Omental fat pad (tissue), 4 donors: ENCODE measurements around the gene PPP1R12A. TPM values are rescaled to one million over a fixed set of nuclear protein-coding genes. Genes with fewer than 3 reads are reported as not detected.

ENCODE experiments used
- ATAC-seq: fragments of 150-250 bp; one replicate; pipeline ENCODE4 v1.9.1; 2016; ENCODE audit warnings: mild to moderate bottlenecking, moderate library complexity; ENCODE audit not compliant: low FRiP score
- DNase-seq: peaks from one replicate; pipeline ENCODE4 v3.0.0-alpha.2; 2019; ENCODE audit warnings: low spot score
- CTCF ChIP-seq, 3 donors: fragments of 450-650 bp; IDR thresholded peaks; one replicate each; pipeline ENCODE4 v1.5.1; 2016 to 2017; ENCODE audit warnings: antibody characterized with exemption in 3 of 3, mild to moderate bottlenecking in 3 of 3, moderate library complexity in 2 of 3
- total RNA-seq, 4 donors: library from RNA; depleted of rRNA; stranded (reverse); fragments of >200 nt; gene quantifications; one replicate each; pipeline ENCODE4 v1.1.0, GENCODE V29; 2016

The PPP1R12A gene
- total RNA-seq, 4 donors from 2014 or later = 49.3 to 153 (median 78.0) TPM

- no peak for TF ChIP-seq CTCF (IDR thresholded peaks at IDR 0.05)
- ATAC-seq = no peak
- no peak for DNase-seq
Measured at GRCh38 chr12:79916826-79917225, 18.1 kb downstream of the PPP1R12A start.

GRCh38 chr12:79911889-79912656, 22.8 kb downstream of the PPP1R12A start:
- DNase-seq (no peak), ATAC-seq (no peak)
- no peak for TF ChIP-seq CTCF (IDR thresholded peaks at IDR 0.05)

GRCh38 chr12:79908366-79908765, 26.5 kb downstream of the PPP1R12A start:
- DNase-seq = no peak
- ATAC-seq = no peak
- no peak for TF ChIP-seq CTCF (IDR thresholded peaks at IDR 0.05)

GRCh38 chr12:79901506-79901905, 33.4 kb downstream of the PPP1R12A start:
- no peak for DNase-seq
- ATAC-seq = no peak
- no peak for TF ChIP-seq CTCF (IDR thresholded peaks at IDR 0.05)

- ATAC-seq = no peak
- no peak for TF ChIP-seq CTCF (IDR thresholded peaks at IDR 0.05)
- DNase-seq = no peak
Measured at GRCh38 chr12:79900951-79901350, 33.9 kb downstream of the PPP1R12A start.

GRCh38 chr12:79900199-79900598, 34.7 kb downstream of the PPP1R12A start:
- TF ChIP-seq CTCF (IDR thresholded peaks at IDR 0.05) = no peak
- DNase-seq = no peak
- no peak for ATAC-seq

- TF ChIP-seq CTCF (IDR thresholded peaks at IDR 0.05) = no peak
- ATAC-seq = peak; percentile 93
- no peak for DNase-seq
Measured at GRCh38 chr12:79897617-79898016, 37.3 kb downstream of the PPP1R12A start.
